ENCODE data around the gene TBC1D4.

TBC1D4 gene

DNA sequence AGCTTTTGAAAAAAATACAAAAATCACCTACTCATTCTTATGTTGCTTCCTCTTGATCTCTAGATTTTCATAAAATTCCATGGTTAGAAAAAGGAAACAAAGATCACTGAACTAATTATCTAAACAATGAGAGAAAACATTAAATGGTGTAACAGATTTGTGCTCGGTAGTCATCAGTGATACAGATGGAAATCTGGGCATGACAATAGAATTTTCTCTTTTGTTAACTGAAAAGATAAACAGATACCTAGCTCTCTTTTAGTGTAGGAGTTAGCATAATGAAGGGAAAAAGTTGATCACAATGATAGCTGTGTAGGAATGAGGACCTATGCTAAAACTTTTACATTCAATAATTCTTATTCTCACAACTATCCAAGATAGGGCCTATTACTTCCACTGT, 103.7 kb downstream of the TBC1D4 start:
- in situ Hi-C loops (cut with MboI; ENCODE audit: low pct_unique_long_range_greater_than_20kb, low sequenced_read_pairs, unreplicated experiment), result no loop called here
- no peak for DNase-seq (ENCODE audit: low spot score)
- TF ChIP-seq, protein P1, sequence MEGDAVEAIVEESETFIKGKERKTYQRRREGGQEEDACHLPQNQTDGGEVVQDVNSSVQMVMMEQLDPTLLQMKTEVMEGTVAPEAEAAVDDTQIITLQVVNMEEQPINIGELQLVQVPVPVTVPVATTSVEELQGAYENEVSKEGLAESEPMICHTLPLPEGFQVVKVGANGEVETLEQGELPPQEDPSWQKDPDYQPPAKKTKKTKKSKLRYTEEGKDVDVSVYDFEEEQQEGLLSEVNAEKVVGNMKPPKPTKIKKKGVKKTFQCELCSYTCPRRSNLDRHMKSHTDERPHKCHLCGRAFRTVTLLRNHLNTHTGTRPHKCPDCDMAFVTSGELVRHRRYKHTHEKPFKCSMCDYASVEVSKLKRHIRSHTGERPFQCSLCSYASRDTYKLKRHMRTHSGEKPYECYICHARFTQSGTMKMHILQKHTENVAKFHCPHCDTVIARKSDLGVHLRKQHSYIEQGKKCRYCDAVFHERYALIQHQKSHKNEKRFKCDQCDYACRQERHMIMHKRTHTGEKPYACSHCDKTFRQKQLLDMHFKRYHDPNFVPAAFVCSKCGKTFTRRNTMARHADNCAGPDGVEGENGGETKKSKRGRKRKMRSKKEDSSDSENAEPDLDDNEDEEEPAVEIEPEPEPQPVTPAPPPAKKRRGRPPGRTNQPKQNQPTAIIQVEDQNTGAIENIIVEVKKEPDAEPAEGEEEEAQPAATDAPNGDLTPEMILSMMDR (IDR thresholded peaks at IDR 0.05; ENCODE audit: extremely low read depth, insufficient read depth, missing control alignments), result no peak

DNA sequence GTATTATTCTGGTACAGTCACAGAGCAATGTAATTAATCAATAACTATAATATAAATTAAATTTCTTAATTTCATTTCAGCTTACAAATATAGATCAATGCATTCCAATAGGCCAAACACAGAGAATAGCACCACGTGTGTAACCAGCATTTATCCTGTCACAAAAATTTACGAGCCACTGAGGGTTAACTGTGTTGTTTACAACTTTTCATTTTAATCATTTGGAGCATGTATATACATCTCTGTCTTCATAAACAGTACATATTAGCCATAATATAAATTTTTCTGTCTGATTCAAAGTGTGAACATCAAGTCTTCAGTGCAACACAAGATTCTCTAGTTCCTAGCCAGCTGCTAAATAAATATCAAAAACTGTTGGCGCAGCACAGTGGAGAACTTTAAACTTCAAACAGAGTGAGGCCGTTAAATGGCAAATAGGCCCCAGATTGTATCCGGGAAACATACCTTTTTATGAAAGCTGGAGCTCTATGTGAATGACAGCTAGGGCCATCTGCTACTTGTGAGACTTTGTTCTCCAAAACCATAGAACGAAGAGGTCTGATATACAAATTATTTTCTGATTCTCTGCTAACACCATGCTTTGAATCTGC, 105.1 kb downstream of the TBC1D4 start:
- TF ChIP-seq, protein P1 (IDR thresholded peaks at IDR 0.05; ENCODE audit: extremely low read depth, insufficient read depth, missing control alignments), result no peak
- in situ Hi-C loops (cut with MboI; ENCODE audit: low pct_unique_long_range_greater_than_20kb, low sequenced_read_pairs, unreplicated experiment), result no loop called here
- no peak for DNase-seq (ENCODE audit: low spot score)

DNA sequence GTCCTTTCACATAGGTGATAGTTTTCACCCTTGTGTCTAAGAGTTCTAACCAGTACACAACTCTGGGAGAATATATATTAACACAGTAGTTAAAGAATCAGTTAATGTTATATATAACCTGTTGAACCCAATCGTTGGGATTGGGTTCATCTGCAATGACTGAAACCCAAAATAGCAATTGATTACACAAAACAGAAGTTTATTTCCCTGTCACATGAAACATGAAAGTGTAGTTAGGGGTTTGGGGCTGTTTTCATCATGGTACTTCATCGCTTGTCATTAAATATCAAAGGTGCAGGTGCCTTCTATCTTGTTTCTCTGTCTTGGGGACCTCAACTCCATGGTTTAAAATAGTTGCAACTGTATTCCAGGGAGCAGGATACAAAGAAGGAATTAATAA, 106.6 kb downstream of the TBC1D4 start:
- in situ Hi-C loops (cut with MboI; ENCODE audit: low pct_unique_long_range_greater_than_20kb, low sequenced_read_pairs, unreplicated experiment), result no loop called here
- TF ChIP-seq, protein P1 (IDR thresholded peaks at IDR 0.05; ENCODE audit: extremely low read depth, insufficient read depth, missing control alignments), result no peak
- DNase-seq (ENCODE audit: low spot score), result no peak

DNA sequence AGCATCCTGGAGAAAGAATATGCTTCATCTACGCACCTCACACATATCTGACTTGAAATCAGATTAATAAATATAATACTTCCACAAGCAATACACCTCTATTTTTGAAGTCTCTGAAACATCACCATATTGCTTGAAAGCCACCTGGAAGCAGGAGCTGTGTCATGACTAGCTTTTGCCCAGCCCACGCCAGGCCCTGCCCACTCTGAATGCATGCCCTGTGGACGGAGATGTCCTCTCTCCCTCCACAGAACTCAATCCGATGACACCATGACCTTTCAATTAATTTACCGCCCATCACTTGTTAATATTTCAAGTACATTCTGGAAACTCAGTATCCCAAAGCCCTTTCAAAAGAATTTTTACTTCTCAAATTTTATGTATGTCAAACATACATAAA, 108.0 kb downstream of the TBC1D4 start:
- DNase-seq (ENCODE audit: low spot score), result no peak
- TF ChIP-seq, protein P1 (IDR thresholded peaks at IDR 0.05; ENCODE audit: extremely low read depth, insufficient read depth, missing control alignments), result no peak
- in situ Hi-C loops (cut with MboI; ENCODE audit: low pct_unique_long_range_greater_than_20kb, low sequenced_read_pairs, unreplicated experiment), result loop anchor here (5.0 kb wide), 1 partner anchor 103 kb away; no protein-coding TSS in a partner anchor

DNA sequence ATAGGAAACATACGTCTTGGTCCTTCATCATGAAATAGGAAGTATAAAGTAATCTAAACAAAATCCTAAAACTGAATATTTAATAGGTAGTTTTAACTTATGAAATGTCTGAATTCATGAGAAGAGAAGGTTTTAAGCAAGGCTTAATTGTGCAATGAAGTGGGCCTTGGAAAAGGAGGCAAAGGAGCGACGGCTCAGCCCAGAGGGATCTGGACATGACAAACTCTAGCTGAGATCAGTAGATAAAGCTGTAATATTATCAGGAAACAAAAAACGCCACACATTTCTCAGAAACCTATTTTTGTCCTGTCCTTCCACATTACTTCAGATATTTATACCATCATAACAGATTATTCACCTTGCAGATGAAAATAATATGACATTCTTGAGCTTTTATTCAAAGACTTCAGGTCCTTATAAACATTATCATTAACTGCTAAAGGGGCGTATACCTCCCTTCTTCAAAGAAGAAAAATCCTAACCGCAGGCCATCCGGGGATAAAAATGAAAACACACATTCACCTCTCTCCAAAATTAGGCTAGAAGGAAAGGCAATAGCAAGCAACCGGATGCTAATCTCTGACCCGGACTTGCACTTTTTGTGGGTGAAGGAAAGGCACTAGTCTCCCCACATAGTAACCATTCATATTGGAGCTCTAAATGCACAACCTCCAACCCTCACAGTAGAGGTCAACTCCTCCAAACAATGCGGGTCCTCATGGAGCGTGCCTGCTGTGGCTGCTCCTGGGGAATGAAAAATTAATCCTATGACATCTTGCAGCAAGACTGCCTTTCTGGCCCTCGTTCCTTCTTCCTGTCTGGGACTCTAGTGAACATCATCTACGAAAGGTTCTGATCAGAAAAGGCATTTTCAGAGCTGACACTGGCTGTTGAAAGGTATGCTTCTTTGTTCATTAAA, 108.8 kb downstream of the TBC1D4 start:
- no peak for DNase-seq (ENCODE audit: low spot score)
- TF ChIP-seq, protein P1 (IDR thresholded peaks at IDR 0.05; ENCODE audit: extremely low read depth, insufficient read depth, missing control alignments), result no peak
- in situ Hi-C loops (cut with MboI; ENCODE audit: low pct_unique_long_range_greater_than_20kb, low sequenced_read_pairs, unreplicated experiment), result loop anchor here (5.0 kb wide), 1 partner anchor 104 kb away; no protein-coding TSS in a partner anchor

DNA sequence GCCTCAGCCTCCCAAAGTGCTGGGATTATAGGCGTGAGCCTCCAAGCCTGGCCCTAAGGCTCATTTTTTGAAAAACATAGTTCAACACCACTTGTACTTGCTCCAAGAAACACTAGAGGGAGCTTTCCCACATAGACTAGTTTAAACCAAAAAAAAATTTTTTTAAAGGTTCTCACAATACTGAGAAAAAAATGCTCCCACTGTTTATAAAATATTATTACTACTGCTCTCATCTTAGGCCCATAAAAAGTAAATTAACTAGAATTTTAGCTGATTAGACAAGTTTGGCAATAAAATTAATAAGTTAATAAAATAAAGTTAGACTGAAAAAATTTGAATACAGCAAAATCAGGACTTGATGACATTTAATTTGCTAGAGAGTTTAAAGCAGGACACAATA, 109.5 kb downstream of the TBC1D4 start:
- no peak for DNase-seq (ENCODE audit: low spot score)
- TF ChIP-seq, protein P1 (IDR thresholded peaks at IDR 0.05; ENCODE audit: extremely low read depth, insufficient read depth, missing control alignments), result peak; percentile 59
- in situ Hi-C loops (cut with MboI; ENCODE audit: low pct_unique_long_range_greater_than_20kb, low sequenced_read_pairs, unreplicated experiment), result loop anchor here (5.0 kb wide), 1 partner anchor 105 kb away; no protein-coding TSS in a partner anchor

Data from GM13977 (cell line).